ELF-1 (cell line): ENCODE data around the gene MKNK2.

Experiments
- DNase-seq: peaks from one replicate; pipeline ENCODE4 v3.0.0-alpha.2; 2016; ENCODE audit warnings: low read depth, low spot score

The MKNK2 gene

GRCh38 chr19:2080336-2080988 lies 29.4 kb upstream of the MKNK2 start:
- DNase-seq: no peak

DNA sequence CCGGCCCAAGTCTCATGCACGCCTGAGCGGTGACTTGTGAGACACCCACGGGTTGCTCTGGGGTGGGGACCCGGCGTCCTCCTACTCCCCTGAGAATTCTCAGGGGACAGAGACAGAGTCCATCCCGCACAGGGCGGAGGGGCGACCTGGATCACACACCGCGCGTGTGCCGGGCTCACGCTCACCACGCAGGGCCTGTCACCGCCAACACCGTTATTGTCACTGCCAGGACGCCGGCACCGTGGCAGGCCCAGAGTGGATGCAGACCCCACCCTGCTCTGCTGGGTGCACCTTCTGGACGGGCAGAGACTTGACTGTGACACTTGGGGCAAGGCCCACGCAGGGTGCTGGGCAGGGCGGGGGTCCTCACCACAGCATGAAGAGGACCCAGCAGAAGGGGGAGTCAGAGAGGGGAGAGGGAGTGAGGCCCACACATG lies 28.8 kb upstream of the MKNK2 start:
- no peak for DNase-seq

GRCh38 chr19:2079076-2079864 lies 28.2 kb upstream of the MKNK2 start:
- DNase-seq: no peak

DNA sequence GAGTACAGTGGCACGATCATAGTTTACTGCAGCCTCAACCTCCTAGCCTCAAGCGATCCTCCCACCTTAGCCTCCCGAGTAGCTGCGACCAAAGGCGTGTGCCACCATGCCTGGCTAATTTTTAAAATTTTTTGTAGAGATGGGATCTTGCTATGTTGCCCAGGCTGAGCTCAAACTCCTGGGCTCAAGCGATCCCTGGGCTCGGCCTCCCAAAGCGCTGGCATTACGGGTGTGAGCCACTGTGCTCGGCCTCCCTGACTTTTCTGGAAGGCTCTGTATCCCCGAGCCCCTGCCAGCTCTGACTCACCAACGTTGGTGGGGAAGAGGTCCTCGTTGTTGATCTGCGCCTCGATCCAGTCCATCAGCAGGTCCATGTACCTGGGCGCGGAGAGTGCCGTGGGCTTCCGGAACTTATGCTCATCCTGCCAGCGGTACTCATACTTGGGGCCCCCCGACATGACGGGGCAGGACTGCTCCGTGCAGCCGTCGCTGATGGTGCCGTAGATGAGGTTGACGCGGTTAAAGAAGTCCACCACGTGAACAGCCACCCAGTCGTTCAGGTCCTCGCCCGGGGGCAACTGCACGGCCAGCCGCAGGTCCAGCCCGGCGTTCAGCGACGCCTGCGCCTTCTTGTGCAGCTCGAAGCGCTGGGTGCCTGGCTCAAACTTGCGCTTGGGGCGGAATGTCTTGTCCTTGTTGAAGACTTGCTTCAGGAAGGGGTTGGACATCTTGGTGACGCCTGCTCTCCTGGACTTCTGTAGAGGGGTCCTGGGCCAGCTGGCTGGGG lies 27.0 kb upstream of the MKNK2 start:
- DNase-seq: no peak

- DNase-seq: no peak
These were observed 26.4 kb upstream of the MKNK2 start for GRCh38 chr19:2077398-2077797.

GRCh38 chr19:2076526-2076944 lies 25.5 kb upstream of the MKNK2 start:
- no peak for DNase-seq

DNA sequence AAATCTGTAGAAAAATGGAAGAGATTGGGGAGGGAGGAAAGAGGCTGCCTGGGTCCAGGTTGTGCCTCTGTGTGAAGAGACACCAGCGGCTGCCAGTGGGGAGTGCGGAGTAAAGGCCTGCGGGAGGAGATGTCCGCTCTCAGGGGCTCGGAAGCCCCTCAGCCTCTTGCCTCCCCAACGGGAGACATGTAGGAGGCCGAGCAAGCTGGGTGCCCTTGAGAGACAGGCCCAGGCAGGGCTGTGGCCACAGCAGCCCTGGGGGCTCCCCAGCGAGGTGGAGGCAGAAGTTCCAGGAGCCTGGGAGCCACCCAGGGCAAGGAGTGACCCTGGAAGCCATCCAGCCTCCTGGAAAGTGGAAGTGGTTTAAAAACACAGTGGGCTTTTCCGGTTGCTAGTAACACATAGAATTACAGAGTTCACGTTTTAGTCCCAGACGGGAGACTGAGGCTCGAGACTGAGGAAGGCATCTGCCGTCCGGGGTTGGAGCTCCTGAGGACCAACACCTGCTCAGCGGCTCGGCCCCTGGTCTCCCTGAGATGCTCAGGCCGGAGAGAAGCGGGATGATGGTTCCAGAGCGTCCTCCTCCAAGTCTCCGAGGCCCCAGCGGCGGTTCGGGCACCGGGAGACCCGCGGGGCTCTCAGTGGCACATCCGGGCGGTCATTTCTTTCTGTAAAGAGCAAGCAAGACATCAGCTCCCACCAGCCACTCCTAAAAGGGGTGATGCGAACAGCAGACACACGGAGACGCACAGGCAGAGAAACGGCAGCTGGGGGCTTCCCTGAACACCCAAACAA lies 21.9 kb upstream of the MKNK2 start:
- DNase-seq: no peak

DNA sequence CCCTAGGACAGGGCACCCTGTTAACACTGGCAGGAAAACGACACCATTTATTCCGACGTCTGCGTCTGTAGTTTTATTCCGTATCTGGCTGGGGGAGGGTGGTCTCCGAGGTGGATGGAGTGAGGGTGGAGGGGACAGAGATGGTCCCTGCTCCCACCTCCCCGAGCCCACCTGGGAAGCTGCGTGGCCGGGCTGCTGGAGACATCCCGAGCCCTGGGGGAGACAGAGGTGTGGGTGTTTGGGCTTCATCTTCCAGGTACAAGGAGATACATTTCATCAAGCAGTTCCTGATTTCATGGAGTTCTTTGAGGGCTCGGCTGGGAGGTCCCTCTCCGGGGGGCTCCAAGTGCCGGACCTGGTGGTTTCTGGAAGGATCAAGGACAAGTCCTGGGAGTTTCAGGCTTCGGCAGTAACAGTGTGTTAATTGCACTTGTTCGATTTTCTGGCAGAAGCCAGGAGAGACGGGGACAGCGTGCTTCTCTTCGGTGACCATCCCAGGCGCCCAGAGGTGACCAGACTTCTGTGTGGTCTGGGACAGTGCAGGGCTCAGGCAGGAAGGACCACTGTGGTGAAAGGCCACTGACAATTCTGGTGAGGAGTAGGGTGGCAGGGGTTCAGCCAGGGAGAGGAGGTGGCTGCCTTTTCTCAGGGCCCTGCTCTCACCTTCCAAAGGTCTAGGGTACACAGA lies 20.1 kb upstream of the MKNK2 start:
- DNase-seq: no peak

GRCh38 chr19:2070436-2070827 lies 19.4 kb upstream of the MKNK2 start:
- no peak for DNase-seq

GRCh38 chr19:2064788-2065524 lies 13.9 kb upstream of the MKNK2 start:
- DNase-seq: no peak

DNA sequence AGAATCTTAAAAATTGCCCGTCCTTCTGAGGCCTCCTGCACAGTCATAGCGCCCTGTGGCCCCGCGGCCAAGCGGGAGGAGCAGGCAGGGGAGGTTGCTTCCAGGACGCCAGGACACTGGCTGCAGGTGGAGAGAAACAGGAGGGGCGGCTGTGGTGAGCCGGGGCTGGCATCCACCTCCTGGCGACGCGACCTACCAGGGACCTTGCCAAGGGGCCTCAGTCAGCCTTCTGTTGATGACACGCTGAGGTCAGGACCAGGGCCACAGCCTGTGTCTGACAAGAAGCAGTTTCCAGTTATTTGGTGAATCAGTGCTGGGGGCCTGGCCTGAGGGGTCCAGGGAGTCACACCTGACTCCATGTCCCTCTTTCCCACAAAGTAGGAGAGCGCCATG lies 13.3 kb upstream of the MKNK2 start:
- no peak for DNase-seq

GRCh38 chr19:2063824-2064223 lies 12.8 kb upstream of the MKNK2 start:
- DNase-seq: no peak

DNA sequence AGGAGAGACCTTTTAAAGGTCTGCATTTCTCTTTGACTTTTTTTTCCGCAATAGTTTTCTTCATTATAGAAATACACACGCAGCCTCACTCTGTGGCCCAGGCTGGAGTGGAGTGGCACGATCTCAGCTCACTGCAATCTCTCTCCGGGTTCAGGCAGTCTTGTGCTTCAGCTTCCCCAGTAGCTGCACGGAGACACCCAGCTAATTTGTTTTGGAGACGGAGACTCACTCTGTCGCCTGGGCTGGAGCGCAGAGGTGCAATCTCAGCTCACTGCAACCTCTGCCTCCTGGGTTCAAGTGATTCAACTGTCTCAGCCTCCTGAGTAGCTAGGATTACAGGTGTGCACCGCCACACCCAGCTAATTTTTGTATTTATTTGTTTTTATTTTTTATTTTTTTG lies 11.7 kb upstream of the MKNK2 start:
- DNase-seq: no peak

DNA sequence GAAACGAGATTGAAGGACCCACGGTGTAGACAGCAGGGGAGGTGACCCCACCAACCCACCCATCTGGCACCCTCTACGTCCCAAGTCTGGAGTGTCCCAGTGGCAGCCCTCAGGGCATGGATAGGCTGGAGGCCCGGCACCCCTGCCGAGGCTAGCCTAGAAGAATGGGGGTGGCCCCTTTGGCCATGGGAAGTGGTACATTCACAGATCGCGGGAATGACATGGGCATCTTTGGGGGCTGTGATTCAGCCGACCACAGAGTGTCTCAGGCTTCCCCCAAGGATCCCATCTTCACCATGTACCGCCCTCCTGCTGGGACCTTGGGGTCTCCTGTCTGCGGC lies 11.3 kb upstream of the MKNK2 start:
- no peak for DNase-seq

- DNase-seq: peak; percentile 99
These were observed 10.7 kb upstream of the MKNK2 start for GRCh38 chr19:2061495-2062388.

DNA sequence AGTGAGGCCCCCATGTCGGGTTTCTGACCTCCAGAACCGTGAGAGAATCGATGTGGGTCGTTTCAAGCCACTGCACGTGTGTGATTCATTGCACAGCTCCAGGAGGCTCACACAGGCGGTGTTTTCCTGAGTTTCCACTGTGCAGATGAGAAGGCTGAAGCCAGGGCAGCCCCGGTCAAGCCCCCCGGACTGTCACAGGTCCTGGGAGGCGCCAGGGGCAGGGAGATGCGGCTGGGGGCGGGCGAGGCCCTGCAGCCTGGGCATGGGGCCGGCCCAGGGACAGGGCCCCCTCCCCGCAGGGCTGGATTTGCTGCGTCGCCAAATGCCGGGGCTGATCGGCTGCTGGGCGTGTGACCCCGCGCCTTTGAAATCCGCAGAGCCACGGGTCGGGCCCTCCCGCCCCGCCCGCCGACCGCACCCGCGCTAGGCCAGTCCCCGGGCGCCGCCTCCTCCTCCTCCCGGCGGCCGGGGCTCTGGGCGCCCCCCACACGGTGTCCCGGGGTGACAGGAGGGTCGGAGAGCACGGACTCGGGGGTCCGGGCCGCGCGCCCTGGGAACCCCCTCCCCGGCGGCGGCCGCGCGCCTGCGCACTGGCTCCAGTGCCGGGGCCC lies 9.9 kb upstream of the MKNK2 start:
- no peak for DNase-seq

DNA sequence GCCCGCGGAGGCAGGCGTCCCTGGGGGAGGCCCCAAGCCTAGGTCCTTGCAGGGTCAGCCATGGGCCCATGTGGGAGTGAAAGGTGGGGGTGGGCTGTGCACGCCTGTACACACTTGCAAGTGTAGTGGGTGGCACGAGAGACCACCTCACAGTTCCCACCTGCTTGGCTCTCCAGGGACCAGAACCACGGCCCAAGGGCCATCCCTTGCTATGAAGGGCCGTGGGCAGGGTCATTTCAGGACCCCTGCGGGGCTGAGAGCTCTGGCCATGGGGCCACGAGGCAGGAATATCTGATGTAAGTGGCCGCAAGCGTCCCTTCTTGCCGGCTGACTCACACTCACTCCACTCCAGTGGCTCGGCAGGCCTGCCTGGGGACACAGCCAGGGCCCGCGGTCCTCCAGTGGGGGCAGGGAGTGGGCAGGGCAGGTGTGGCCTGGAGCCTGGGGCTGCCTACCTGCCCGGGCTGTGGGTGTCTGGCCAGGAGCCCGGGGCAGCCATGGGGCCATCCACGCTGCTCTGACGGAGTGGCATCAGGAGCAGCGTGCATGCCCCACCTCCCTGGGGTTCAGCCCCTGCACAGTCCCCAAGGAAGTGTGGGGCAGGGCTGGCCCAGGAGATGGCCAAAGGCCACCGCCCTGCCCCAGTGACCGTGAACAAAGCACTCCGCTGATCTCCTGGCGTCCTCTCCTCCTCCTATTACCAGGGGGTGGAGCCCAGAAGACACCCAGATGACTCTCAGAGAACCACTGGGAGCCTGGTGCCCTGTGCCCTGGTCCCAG lies 8.6 kb upstream of the MKNK2 start:
- peak; percentile 52 for DNase-seq
